Keratinocyte (primary cell): ENCODE data around the gene MAEA. TPM values are rescaled to one million over a fixed set of nuclear protein-coding genes. Genes with fewer than 3 reads are reported as not detected.

Experiments
- DNase-seq: peaks from one replicate; pipeline ENCODE4 v3.0.0-alpha.2; 2011; ENCODE audit warnings: low read depth, missing footprints, low spot score
- FAIRE-seq: peaks from 2 replicates; lab custom pipeline; 2011; peaks lifted over from hg19 to GRCh38; lab: Jason Lieb, UNC
- H2AFZ ChIP-seq: 2 replicates; pipeline ENCODE4 v1.6.0; 2012; ENCODE audit warnings: low read length, control low read depth, inconsistent platforms; ENCODE audit not compliant: control insufficient read depth
- H3K27ac ChIP-seq: 2 replicates; pipeline ENCODE4 v1.5.1; 2011; ENCODE audit warnings: low read length; ENCODE audit not compliant: control insufficient read depth, insufficient read depth
- H3K27me3 ChIP-seq: 3 replicates; pipeline ENCODE4 v1.6.0; 2011; ENCODE audit warnings: low read length; ENCODE audit not compliant: control insufficient read depth, insufficient read depth; ENCODE audit errors: extremely low read depth
- H3K36me3 ChIP-seq, 2 experiments: 2 replicates in 1 of 2; 3 replicates in 1 of 2; pipeline ENCODE4 v1.5.1; 2011; ENCODE audit warnings: low read length in 2 of 2, mild to moderate bottlenecking in 1 of 2; ENCODE audit not compliant: control insufficient read depth in 2 of 2, insufficient read depth in 2 of 2; ENCODE audit errors: extremely low read depth in 1 of 2
- H3K4me1 ChIP-seq: 3 replicates; pipeline ENCODE4 v1.5.1; 2011; ENCODE audit warnings: low read length; ENCODE audit not compliant: control insufficient read depth, insufficient read depth; ENCODE audit errors: extremely low read depth
- H3K4me2 ChIP-seq: 3 replicates; pipeline ENCODE4 v1.6.0; 2011; ENCODE audit warnings: low read depth, low read length; ENCODE audit not compliant: control insufficient read depth, insufficient read depth; ENCODE audit errors: extremely low read depth
- H3K4me3 ChIP-seq, 3 experiments: fragments of 200-600 bp in 1 of 3; sonication (generic) in 1 of 3; 2 replicates in 2 of 3; 3 replicates in 1 of 3; pipeline ENCODE4 v1.5.1; 2011 to 2016; ENCODE audit warnings: low read length in 3 of 3, mild to moderate bottlenecking in 3 of 3, control low read depth in 2 of 3, inconsistent platforms in 1 of 3, low read depth in 1 of 3, mixed read lengths in 1 of 3, mixed run types in 1 of 3, moderate library complexity in 1 of 3; ENCODE audit not compliant: control insufficient read depth in 2 of 3, insufficient read depth in 2 of 3; ENCODE audit errors: extremely low read depth in 1 of 3
- H3K79me2 ChIP-seq: 2 replicates; pipeline ENCODE4 v1.6.0; 2012; ENCODE audit warnings: low read length; ENCODE audit not compliant: control insufficient read depth, insufficient read depth
- H3K9ac ChIP-seq: 3 replicates; pipeline ENCODE4 v1.6.0; 2011; ENCODE audit warnings: low read length; ENCODE audit not compliant: control insufficient read depth, insufficient read depth; ENCODE audit errors: extremely low read depth
- H3K9me1 ChIP-seq: 3 replicates; pipeline ENCODE4 v1.6.0; 2011; ENCODE audit warnings: low read length; ENCODE audit not compliant: control insufficient read depth, insufficient read depth; ENCODE audit errors: extremely low read depth
- H3K9me3 ChIP-seq: 2 replicates; pipeline ENCODE4 v1.5.1; 2012; ENCODE audit warnings: low read depth, low read length; ENCODE audit not compliant: control insufficient read depth
- H4K20me1 ChIP-seq: 3 replicates; pipeline ENCODE4 v1.6.0; 2011; ENCODE audit warnings: low read length; ENCODE audit not compliant: control insufficient read depth, insufficient read depth; ENCODE audit errors: extremely low read depth
- EZH2 ChIP-seq: IDR thresholded peaks from one replicate; pipeline ENCODE4 v1.6.1; 2012; ENCODE audit warnings: inconsistent platforms, mild to moderate bottlenecking, low read length, moderate library complexity
- dilution Hi-C: fragments of 300-500 bp; cut with MboI; formaldehyde crosslinking; loops from one replicate; pipeline ENCODE4 v1.7.0; 2020; ENCODE audit warnings: low sequenced_read_pairs; ENCODE audit not compliant: extremely low pct_ligation_motif_present
- polyA plus RNA-seq, 5 experiments: library from polyadenylated mRNA; depleted of rRNA in 3 of 5; stranded (reverse) in 3 of 5; stranded (forward) in 1 of 5; unstranded in 1 of 5; fragments of >200 nt; gene quantifications; 1 replicate in 1 of 5; 2 replicates in 3 of 5; 3 replicates in 1 of 5; pipeline versions ENCODE4 v1.2.1 to v1.2.3, GENCODE V29; 2011 to 2012; ENCODE audit warnings: missing spikeins in 2 of 5, low read depth in 1 of 5, low replicate concordance in 1 of 5
- TF ChIP-seq, protein P1 (sequence below), 3 experiments: IDR thresholded peaks in 1 of 3; conservative IDR thresholded peaks in 1 of 3; optimal IDR thresholded peaks in 1 of 3; 2 replicates in 2 of 3; 3 replicates in 1 of 3; pipeline versions ENCODE3 to v1.5.1; 2011; ENCODE audit warnings: low read length in 3 of 3, mild to moderate bottlenecking in 3 of 3, moderate library complexity in 2 of 3, control low read depth in 1 of 3, inconsistent platforms in 1 of 3; ENCODE audit not compliant: insufficient read depth in 2 of 3; ENCODE audit errors: extremely low read depth in 1 of 3

Gene MAEA
- polyA plus RNA-seq, 1 donor (not counting 4 experiments of a cell fraction or from before 2014, with no cell fraction given) = 89.7 TPM

DNA sequence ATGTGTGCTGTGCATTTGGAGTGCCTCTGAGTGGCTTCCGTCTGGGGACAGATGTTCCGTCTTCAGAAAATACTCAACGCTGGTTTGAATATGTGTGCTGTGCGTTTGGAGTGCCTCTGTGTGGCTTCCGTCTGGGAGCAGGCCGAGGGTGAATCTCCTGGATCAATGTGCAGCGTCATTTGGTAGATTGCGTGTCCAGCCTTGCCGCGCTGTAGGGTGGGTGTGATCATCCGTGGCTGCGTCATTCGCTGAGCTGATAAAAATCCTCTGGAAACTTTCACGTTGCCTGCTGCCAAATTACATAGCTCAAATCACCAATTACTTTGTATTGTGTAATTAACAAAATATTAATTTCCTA, 69.4 kb downstream of the MAEA start:
- no peak for DNase-seq
- dilution Hi-C loops = no loop called here
- H3K4me1 ChIP-seq = no peaks in the 10 kb centered on the region
- no peak overlapping the region for H3K4me2 ChIP-seq
- no peak overlapping the region for H3K27ac ChIP-seq
- FAIRE-seq = no peak
- no peak overlapping the region for H2AFZ ChIP-seq
- H3K79me2 ChIP-seq = no peaks in the 10 kb centered on the region
- H3K9me3 ChIP-seq = no peaks in the 10 kb centered on the region
- no peak overlapping the region for H3K9ac ChIP-seq
- H3K27me3 ChIP-seq = no peaks in the 10 kb centered on the region
- TF ChIP-seq, protein P1, sequence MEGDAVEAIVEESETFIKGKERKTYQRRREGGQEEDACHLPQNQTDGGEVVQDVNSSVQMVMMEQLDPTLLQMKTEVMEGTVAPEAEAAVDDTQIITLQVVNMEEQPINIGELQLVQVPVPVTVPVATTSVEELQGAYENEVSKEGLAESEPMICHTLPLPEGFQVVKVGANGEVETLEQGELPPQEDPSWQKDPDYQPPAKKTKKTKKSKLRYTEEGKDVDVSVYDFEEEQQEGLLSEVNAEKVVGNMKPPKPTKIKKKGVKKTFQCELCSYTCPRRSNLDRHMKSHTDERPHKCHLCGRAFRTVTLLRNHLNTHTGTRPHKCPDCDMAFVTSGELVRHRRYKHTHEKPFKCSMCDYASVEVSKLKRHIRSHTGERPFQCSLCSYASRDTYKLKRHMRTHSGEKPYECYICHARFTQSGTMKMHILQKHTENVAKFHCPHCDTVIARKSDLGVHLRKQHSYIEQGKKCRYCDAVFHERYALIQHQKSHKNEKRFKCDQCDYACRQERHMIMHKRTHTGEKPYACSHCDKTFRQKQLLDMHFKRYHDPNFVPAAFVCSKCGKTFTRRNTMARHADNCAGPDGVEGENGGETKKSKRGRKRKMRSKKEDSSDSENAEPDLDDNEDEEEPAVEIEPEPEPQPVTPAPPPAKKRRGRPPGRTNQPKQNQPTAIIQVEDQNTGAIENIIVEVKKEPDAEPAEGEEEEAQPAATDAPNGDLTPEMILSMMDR (optimal IDR thresholded peaks at IDR 0.05 in 1 of 3, IDR thresholded peaks at IDR 0.05 in 1 of 3, conservative IDR thresholded peaks at IDR 0.05 in 1 of 3; ENCODE audit: extremely low read depth in 1 of 3, insufficient read depth in 2 of 3, low read length in 3 of 3) = no peak
- TF ChIP-seq EZH2 = no peak
- H4K20me1 ChIP-seq = no peaks in the 10 kb centered on the region
- peaks cover 10 to 18% of the 10 kb centered on the region in 2 experiments for H3K36me3 ChIP-seq
- H3K4me3 ChIP-seq = no peak overlapping the region
- no peaks in the 10 kb centered on the region for H3K9me1 ChIP-seq

DNA sequence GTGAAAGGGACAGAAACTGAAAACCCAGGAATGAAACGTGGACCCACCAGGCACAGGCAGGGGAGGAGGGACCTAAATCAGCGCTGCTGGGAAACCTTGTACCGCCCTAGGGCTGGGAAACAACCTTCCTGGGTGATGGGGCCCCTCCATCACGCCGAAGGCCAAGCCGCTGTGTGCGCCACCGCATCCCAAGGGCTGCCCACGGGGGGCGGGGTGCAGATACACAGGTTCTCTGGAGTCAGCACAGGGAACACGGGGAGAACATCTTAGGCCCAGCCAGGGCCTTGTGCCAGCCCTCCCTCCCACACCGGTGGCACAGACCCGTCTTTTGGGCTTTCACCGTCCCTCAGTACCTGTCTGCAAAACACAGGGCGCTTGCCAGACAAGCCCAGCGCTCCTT, 70.3 kb downstream of the MAEA start:
- TF ChIP-seq, protein P1 (optimal IDR thresholded peaks at IDR 0.05 in 1 of 3, IDR thresholded peaks at IDR 0.05 in 1 of 3, conservative IDR thresholded peaks at IDR 0.05 in 1 of 3; ENCODE audit: extremely low read depth in 1 of 3, insufficient read depth in 2 of 3, low read length in 3 of 3) = no peak
- no peak for TF ChIP-seq EZH2
- Histone ChIP-seq H3K36me3 (peaks cover 10 to 18% of the 10 kb centered on the region in 2 experiments), H4K20me1 (no peaks in the 10 kb centered on the region), H3K9me3 (no peaks in the 10 kb centered on the region), H3K4me3 (no peak overlapping the region), H3K9ac (no peak overlapping the region), H2AFZ (no peak overlapping the region), H3K27me3 (no peaks in the 10 kb centered on the region), H3K27ac (no peak overlapping the region), H3K9me1 (no peaks in the 10 kb centered on the region), H3K79me2 (no peaks in the 10 kb centered on the region), H3K4me2 (no peak overlapping the region), H3K4me1 (peaks cover 3% of the 10 kb centered on the region)
- DNase-seq (no peak), FAIRE-seq (no peak)
- dilution Hi-C loops = no loop called here
